H9 (cell line): ENCODE measurements around the gene RNASEH2B. TPM values are rescaled to one million over a fixed set of nuclear protein-coding genes. Genes with fewer than 3 reads are reported as not detected.

Source experiments
- DNase-seq: peaks from one replicate; pipeline ENCODE4 v3.0.0-alpha.2; 2017
- H2AFZ ChIP-seq: one replicate; pipeline ENCODE4 v1.6.1; 2013; ENCODE audit warnings: mild to moderate bottlenecking, low read length, control low read depth, moderate library complexity
- H2AK5ac ChIP-seq: 2 replicates; pipeline ENCODE4 v1.6.1; 2013; ENCODE audit warnings: low read length, control low read depth, mixed read lengths; ENCODE audit not compliant: insufficient read length
- H2BK120ac ChIP-seq: one replicate; pipeline ENCODE4 v1.6.1; 2013; ENCODE audit warnings: low read depth, mild to moderate bottlenecking, low read length, control low read depth, inconsistent platforms; ENCODE audit not compliant: poor library complexity, severe bottlenecking
- H2BK12ac ChIP-seq: 2 replicates; pipeline ENCODE4 v1.6.1; 2013; ENCODE audit warnings: low read length, control low read depth, mixed read lengths, low read depth; ENCODE audit not compliant: insufficient read length
- H2BK15ac ChIP-seq: 2 replicates; pipeline ENCODE4 v1.6.1; 2013; ENCODE audit warnings: low read depth, low read length, control low read depth
- H2BK20ac ChIP-seq: one replicate; pipeline ENCODE4 v1.6.1; 2013; ENCODE audit warnings: low read depth, mild to moderate bottlenecking, low read length, control low read depth, inconsistent platforms; ENCODE audit not compliant: poor library complexity, severe bottlenecking
- H2BK5ac ChIP-seq: 2 replicates; pipeline ENCODE4 v1.6.1; 2013; ENCODE audit warnings: low read length, control low read depth, mixed read lengths; ENCODE audit not compliant: insufficient read length
- H3K14ac ChIP-seq: 2 replicates; pipeline ENCODE4 v1.6.1; 2013; ENCODE audit warnings: low read length, control low read depth; ENCODE audit not compliant: insufficient read depth
- H3K18ac ChIP-seq: 2 replicates; pipeline ENCODE4 v1.6.1; 2013; ENCODE audit warnings: low read depth, mild to moderate bottlenecking, mixed read lengths, low read length, control low read depth; ENCODE audit not compliant: insufficient read length
- H3K23ac ChIP-seq: 2 replicates; pipeline ENCODE4 v1.6.1; 2013; ENCODE audit warnings: low read length, control low read depth, mixed read lengths, low read depth; ENCODE audit not compliant: insufficient read length
- H3K23me2 ChIP-seq: 2 replicates; pipeline ENCODE4 v1.6.1; 2013; ENCODE audit warnings: low read depth, mild to moderate bottlenecking, mixed read lengths, low read length, control low read depth; ENCODE audit not compliant: insufficient read length, poor library complexity, severe bottlenecking
- H3K27ac ChIP-seq: 2 replicates; pipeline ENCODE4 v1.5.1; 2013; ENCODE audit warnings: low read length, control low read depth, mixed read lengths, low read depth; ENCODE audit not compliant: insufficient read length
- H3K27me3 ChIP-seq: 2 replicates; pipeline ENCODE4 v1.6.1; 2013; ENCODE audit warnings: low read length, control low read depth, inconsistent platforms; ENCODE audit not compliant: insufficient read depth
- H3K4ac ChIP-seq: 2 replicates; pipeline ENCODE4 v1.6.1; 2013; ENCODE audit warnings: low read depth, mild to moderate bottlenecking, control low read depth, inconsistent platforms, low read length, moderate library complexity
- H3K4me1 ChIP-seq: 2 replicates; pipeline ENCODE4 v1.6.1; 2013; ENCODE audit warnings: low read length, control low read depth, inconsistent platforms; ENCODE audit not compliant: insufficient read depth
- H3K4me2 ChIP-seq: 2 replicates; pipeline ENCODE4 v1.6.1; 2013; ENCODE audit warnings: low read length, control low read depth, mixed read lengths; ENCODE audit not compliant: insufficient read length, insufficient read depth
- H3K56ac ChIP-seq: 2 replicates; pipeline ENCODE4 v1.6.1; 2013; ENCODE audit warnings: low read depth, mild to moderate bottlenecking, mixed read lengths, low read length, control low read depth; ENCODE audit not compliant: insufficient read length
- H3K79me1 ChIP-seq: 2 replicates; pipeline ENCODE4 v1.6.1; 2013; ENCODE audit warnings: low read depth, mild to moderate bottlenecking, moderate library complexity, low read length, control low read depth, inconsistent platforms; ENCODE audit not compliant: insufficient read depth, poor library complexity, severe bottlenecking
- H3K79me2 ChIP-seq: 2 replicates; pipeline ENCODE4 v1.6.1; 2013; ENCODE audit warnings: low read length, control low read depth, inconsistent platforms; ENCODE audit not compliant: insufficient read depth
- H3K9ac ChIP-seq: 2 replicates; pipeline ENCODE4 v1.6.1; 2013; ENCODE audit warnings: low read length, control low read depth, mixed read lengths; ENCODE audit not compliant: insufficient read length; ENCODE audit errors: extremely low read depth
- H3K9me3 ChIP-seq: one replicate; pipeline ENCODE4 v1.6.1; 2013; ENCODE audit warnings: low read depth, low read length, inconsistent platforms; ENCODE audit not compliant: control insufficient read depth
- H3T11ph ChIP-seq: one replicate; pipeline ENCODE4 v1.6.1; 2013; ENCODE audit warnings: mild to moderate bottlenecking, low read length, control low read depth, inconsistent platforms
- H4K20me1 ChIP-seq: one replicate; pipeline ENCODE4 v1.6.1; 2013; ENCODE audit not compliant: control insufficient read depth, insufficient read length, insufficient read depth
- H4K5ac ChIP-seq: 2 replicates; pipeline ENCODE4 v1.6.1; 2013; ENCODE audit warnings: low read depth, mild to moderate bottlenecking, mixed read lengths, low read length, control low read depth; ENCODE audit not compliant: insufficient read length
- H4K8ac ChIP-seq: replicated peaks from 2 replicates; pipeline ENCODE4 v1.6.1; 2013; ENCODE audit warnings: low read length, control low read depth, mixed read lengths, low read depth; ENCODE audit not compliant: insufficient read length
- H4K91ac ChIP-seq: 2 replicates; pipeline ENCODE4 v1.6.1; 2013; ENCODE audit warnings: low read depth, mild to moderate bottlenecking, moderate library complexity, mixed read lengths, low read length, control low read depth; ENCODE audit not compliant: insufficient read length
- H3K27ac Mint-ChIP-seq, 3 experiments: 2 replicates in 2 of 3; 3 replicates in 1 of 3; pipeline ENCODE4 v1.8.0; 2020 to 2021; ENCODE audit warnings: mixed read lengths in 3 of 3, mild to moderate bottlenecking in 1 of 3, moderate library complexity in 1 of 3
- H3K27me3 Mint-ChIP-seq: 2 replicates; pipeline ENCODE4 v1.8.0; 2021; ENCODE audit warnings: low read depth, mild to moderate bottlenecking, moderate library complexity, mixed read lengths
- H3K36me3 Mint-ChIP-seq, 3 experiments: 2 replicates in 2 of 3; 3 replicates in 1 of 3; pipeline ENCODE4 v1.8.0; 2020 to 2021; ENCODE audit warnings: low read depth in 3 of 3, mixed read lengths in 3 of 3; ENCODE audit not compliant: insufficient read depth in 1 of 3
- H3K4me1 Mint-ChIP-seq, 2 experiments: 2 replicates each; pipeline ENCODE4 v1.8.0; 2020; ENCODE audit warnings: mixed read lengths in 2 of 2
- H3K4me3 Mint-ChIP-seq, 2 experiments: 2 replicates in 1 of 2; 3 replicates in 1 of 2; pipeline ENCODE4 v1.8.0; 2020 to 2021; ENCODE audit warnings: mild to moderate bottlenecking in 2 of 2, mixed read lengths in 2 of 2, moderate library complexity in 1 of 2
- H3K9me3 Mint-ChIP-seq, 2 experiments: 2 replicates in 1 of 2; 3 replicates in 1 of 2; pipeline ENCODE4 v1.8.0; 2020; ENCODE audit warnings: mild to moderate bottlenecking in 2 of 2, mixed read lengths in 2 of 2, moderate library complexity in 1 of 2
- CTCF ChIP-seq: fragments of 200-600 bp; sonication (generic); conservative IDR thresholded peaks from 3 replicates; pipeline ENCODE4 v1.8.0; 2021; ENCODE audit warnings: antibody characterized with exemption, mild to moderate bottlenecking
- WGBS: extraction: QIAGEN DNeasy Blood & Tissue Kit; methylation state at CpG from one replicate; pipeline ENCODE4 v1.1.7; 2013; ENCODE audit warnings: missing lambda C conversion rate, low lambda C conversion rate, mixed read lengths; ENCODE audit not compliant: insufficient read length; ENCODE audit errors: extremely low coverage; 5-methylcytosine and 5-hydroxymethylcytosine counted together
- total RNA-seq: library from RNA; stranded (reverse); gene quantifications from 2 replicates; pipeline ENCODE4 v1.2.1, GENCODE V29; 2021

Gene RNASEH2B
- total RNA-seq, 1 experiment from 2014 or later: 53.9 TPM

- Mint-ChIP-seq H3K9me3 (no peaks in the 10 kb centered on the region), H3K4me3 (no peak overlapping the region), H3K27me3 (peaks cover 3% of the 10 kb centered on the region), H3K4me1 (peaks cover 30 to 31% of the 10 kb centered on the region in 2 experiments), H3K27ac (no peak overlapping the region), H3K36me3 (no peaks in the 10 kb centered on the region)
- H2BK15ac ChIP-seq: no peak overlapping the region
- H3K9ac ChIP-seq: no peak overlapping the region
- no peak overlapping the region; the same call in 1 of the 2 replicates for H3K14ac ChIP-seq
- peak; percentile 20 for DNase-seq
- WGBS: no CpG with 5 or more reads among the region's 18 CpGs
- H4K8ac ChIP-seq: no peak overlapping the region
- H2BK120ac ChIP-seq: no peak overlapping the region
- H3K18ac ChIP-seq: no peak overlapping the region
- no peak overlapping the region for H3K4ac ChIP-seq
- no peak overlapping the region for H3K56ac ChIP-seq
- H3K79me2 ChIP-seq: no peaks in the 10 kb centered on the region
- H3T11ph ChIP-seq: no peak overlapping the region
- no peaks in the 10 kb centered on the region for H4K20me1 ChIP-seq
- H3K27me3 ChIP-seq: no peaks in the 10 kb centered on the region
- H3K4me1 ChIP-seq: 0 out of 2 replicates have a peak, but pooled peaks cover 2% of the 10 kb centered on the region
- no peaks in the 10 kb centered on the region for H3K79me1 ChIP-seq
- H4K5ac ChIP-seq: no peak overlapping the region
- H3K23ac ChIP-seq: no peak overlapping the region
- no peak overlapping the region for H2AK5ac ChIP-seq
- no peak overlapping the region for H2AFZ ChIP-seq
- no peak overlapping the region for H3K27ac ChIP-seq
- no peak overlapping the region for H2BK20ac ChIP-seq
- no peak overlapping the region for H2BK12ac ChIP-seq
- H3K4me2 ChIP-seq: no peak overlapping the region
- H3K23me2 ChIP-seq: no peaks in the 10 kb centered on the region
- H3K9me3 ChIP-seq: no peaks in the 10 kb centered on the region
- no peak overlapping the region for H4K91ac ChIP-seq
- no peak for TF ChIP-seq CTCF
- no peak overlapping the region for H2BK5ac ChIP-seq
Observed at GRCh38 chr13:51004111-51004865, 94.7 kb downstream of the RNASEH2B start.
